ENCODE data around the gene FBXO3.

DNA sequence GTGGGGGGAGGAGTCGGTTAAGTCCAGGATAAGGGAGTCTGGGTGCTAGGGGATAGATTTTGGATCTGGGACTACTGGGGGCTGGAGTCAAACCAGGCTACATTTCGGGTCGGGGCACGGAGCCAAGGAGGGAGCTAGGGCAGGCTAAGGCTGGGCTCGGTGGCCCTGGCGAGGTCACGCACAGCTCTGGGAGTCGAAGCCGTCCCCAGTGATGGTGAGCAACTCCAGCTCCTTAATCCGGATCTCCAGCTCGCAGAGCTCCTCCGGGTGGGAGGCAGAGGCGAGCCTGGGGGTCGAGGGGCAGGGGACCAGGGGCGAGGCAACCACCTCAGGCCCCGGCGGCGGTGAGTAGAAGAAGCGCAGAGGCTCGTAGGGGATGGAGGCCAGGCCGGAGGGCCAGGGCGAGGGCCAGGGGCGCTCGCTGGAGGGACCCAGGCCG, 74.2 kb downstream of the FBXO3 start:
- TF ChIP-seq EZH2phosphoT487 (IDR thresholded peaks at IDR 0.05) (no peak), EZH2 (IDR thresholded peaks at IDR 0.05) (no peak)
- TF ChIP-seq, protein P1, sequence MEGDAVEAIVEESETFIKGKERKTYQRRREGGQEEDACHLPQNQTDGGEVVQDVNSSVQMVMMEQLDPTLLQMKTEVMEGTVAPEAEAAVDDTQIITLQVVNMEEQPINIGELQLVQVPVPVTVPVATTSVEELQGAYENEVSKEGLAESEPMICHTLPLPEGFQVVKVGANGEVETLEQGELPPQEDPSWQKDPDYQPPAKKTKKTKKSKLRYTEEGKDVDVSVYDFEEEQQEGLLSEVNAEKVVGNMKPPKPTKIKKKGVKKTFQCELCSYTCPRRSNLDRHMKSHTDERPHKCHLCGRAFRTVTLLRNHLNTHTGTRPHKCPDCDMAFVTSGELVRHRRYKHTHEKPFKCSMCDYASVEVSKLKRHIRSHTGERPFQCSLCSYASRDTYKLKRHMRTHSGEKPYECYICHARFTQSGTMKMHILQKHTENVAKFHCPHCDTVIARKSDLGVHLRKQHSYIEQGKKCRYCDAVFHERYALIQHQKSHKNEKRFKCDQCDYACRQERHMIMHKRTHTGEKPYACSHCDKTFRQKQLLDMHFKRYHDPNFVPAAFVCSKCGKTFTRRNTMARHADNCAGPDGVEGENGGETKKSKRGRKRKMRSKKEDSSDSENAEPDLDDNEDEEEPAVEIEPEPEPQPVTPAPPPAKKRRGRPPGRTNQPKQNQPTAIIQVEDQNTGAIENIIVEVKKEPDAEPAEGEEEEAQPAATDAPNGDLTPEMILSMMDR (IDR thresholded peaks at IDR 0.05) = no peak
